AG08396 (cell line): ENCODE data around the gene LIMK1.
"Not testable (repeated sequence)": the region's sequence is repeated elsewhere in the genome, so short reads cannot be mapped to it uniquely, and the experiment has no call there.

Experiments used
- DNase-seq: peaks from one replicate; pipeline ENCODE4 v3.0.0; 2012; ENCODE audit warnings: low spot score, mixed read lengths

Gene LIMK1

DNA sequence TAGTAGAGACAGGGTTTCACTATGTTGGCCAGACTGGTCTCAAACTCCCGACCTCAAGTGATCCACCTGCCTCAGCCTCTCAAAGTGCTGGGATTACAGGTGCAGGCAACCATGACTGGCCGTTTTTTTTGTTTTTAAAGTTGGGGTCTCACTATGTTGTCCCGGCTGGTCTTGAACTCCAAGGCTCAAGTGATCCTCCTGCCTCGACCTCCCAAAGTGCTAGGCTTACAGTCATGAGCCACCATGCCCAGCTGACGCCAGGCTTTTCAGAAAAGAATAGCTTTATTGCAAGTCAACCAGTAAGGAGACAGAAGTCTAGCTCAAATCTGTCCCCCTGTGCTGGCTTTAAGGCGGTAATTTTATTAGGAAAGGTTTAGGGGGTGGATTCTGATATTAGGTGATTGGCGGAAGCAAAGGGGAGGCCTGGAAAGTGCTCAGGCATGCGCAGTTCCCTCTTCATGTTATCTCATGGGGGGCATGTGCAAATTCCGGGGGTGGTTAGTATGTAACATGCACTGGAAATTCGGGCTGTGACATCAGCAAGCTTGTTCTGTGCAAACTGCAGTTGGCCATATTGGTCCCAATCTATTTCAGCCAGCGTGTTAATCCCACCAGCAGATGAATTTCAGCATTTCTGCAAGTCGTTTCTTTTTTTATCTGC lies 42.7 kb downstream of the LIMK1 start:
- no peak for DNase-seq

DNA sequence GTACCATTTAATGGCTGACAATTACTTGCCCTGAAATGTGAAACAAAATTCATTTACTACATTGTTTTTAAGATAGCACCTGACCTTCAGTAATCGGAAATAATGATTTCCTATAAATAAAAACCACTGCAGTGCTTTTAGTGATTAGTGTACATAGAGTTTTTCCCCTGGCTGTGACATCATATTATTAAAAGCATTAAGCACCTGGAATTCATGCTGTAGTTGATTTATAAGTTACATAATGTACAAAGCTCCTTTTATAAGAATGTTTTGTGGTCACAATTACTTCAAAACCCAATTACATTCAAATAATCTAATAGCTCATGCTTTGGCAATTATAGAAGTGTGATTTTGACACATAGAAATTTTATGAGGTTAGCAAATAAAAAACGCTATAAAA lies 46.3 kb downstream of the LIMK1 start:
- DNase-seq, result no peak

DNA sequence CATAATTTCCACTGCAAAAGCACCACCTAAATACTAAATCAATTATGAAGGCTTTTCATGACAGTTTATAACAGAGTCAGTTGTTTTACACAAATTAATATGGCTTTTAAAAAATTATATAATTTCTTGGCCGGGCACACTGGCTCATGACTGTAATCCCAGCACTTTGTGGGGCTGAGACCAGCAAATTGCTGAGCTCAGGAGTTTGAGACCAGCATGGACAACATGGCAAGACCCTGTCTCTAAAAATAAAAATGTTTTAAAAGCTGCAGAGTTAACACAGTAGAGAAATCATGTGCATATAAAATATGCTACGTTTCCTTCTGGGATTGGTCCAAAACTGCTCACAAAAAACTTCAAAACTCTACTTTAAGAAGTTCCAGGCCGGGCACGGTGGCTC lies 46.9 kb downstream of the LIMK1 start:
- no peak for DNase-seq

DNA sequence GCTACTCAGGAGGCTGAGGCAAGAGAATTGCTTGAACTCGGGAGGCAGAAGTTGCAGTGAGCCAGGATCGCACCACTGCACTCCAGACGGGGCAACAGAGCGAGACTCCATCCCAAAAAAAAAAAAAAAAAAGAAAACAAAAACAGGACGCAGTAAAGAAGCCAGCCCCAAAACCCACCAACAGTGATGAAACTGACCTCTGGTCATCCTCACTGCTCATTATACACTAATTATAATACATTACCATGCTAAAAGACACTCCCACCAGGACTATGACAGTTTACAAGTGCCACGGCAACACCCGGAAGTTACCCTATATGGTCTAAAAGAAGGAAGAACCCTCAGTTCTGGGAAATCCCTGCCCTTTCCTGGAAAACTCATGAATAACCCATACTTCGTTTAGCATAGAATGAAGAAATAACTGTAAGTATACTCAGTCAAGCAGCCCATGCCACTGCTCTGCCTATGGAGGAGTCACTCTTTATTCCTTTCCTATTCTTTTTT lies 50.6 kb downstream of the LIMK1 start:
- DNase-seq, result no peak

DNA sequence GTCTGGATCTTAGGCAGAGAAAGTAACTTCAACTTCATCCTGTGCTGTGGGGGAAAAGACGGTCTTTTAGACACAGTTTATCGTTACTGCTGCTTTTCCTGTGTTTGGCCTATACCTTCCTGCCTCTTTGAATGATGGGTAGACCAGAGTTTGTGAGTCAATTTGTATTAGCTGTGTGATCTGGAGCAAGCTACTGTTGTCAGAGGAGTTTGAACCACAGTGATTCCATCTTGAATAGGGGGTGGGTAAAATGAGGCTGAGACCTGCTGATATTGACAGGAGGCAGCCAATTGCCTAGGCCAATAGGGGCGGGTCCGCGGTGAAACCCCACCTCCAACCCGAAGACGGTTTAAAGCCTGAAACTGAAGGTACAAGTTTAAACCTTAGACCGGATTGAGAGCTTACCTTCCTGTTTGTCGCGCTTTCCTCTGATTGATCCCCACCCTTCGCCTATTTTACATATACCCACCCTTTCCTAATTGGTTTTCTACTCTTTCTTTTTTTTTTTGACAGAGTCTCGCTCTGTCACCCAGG lies 54.8 kb downstream of the LIMK1 start:
- no peak for DNase-seq

DNA sequence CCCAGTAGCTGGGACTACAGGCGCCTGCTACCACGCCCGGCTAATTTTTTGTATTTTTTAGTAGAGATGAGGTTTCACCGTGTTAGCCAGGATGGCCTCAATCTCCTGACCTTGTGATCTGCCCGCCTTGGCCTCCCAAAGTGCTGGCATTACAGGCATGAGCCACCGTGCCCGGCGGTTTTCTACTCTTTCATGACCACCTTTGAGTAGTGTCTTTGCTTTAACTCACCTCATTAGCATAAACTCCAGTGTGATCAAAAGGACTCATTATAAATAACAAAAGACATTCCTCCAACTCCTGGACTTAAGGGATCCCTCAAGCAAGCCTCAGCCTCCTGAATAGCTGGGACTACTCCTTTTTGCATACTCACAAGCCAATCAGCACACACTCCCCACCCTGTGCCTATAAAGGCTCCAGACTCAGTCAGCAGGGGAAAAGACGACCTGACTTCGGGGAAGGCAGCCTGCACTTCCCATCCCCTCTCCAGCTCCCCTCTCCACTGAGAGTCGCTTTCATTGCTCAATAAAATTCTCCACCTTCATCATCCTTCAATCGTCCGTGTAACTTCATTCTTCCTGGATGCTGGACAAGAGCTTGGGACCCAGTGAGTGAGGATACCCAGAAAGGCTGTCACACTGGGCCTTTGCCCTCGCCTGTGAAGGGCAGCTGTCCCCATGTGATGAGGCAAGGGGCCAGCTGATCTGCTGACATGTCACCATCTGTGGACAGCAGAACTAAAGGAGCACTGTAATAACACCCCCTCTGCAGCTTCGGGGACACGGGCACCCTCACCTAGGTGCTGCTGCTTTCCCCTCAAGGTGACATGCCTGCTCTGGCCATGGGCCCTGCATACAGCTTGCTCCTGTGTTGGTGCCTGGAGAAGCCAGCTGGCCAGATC lies 55.6 kb downstream of the LIMK1 start:
- DNase-seq, result no peak

DNA sequence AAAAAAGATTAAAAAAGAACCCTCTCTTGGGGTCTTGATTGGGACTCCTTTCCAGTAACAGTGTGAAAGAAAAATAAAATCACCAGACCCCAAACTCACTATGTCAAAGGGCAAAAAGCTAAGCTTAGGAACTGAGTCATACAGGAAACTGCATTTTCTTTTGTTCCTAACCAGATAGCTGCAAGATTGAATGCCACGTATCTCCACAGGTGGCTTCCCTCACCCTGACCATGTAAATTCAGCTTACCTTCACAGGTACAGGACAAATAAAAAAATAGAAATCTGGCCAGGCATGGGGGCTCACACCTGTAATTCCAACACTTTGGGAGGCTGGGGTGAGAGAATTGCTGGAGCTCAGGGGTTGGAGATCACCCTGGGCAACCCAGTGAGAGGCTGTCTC lies 58.1 kb downstream of the LIMK1 start:
- no peak for DNase-seq

DNA sequence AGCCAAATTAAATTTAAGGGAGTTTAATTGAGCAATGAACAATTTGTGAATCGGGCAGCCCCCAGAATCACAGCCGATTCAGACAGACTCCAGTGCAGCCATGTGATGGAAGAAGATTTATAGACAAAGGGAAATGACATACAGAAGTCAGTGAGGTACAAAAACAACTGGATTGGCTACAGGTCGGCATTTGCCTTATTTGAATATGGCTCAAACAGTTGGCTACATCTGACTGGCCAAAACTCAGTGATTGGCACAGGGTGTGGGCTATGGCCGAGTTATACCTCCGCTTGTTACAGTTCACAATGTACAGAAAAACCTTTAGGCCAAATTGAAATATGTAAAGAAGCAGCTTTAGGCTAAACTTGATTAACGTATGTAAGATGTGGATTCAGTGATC lies 59.8 kb downstream of the LIMK1 start:
- no peak for DNase-seq

DNA sequence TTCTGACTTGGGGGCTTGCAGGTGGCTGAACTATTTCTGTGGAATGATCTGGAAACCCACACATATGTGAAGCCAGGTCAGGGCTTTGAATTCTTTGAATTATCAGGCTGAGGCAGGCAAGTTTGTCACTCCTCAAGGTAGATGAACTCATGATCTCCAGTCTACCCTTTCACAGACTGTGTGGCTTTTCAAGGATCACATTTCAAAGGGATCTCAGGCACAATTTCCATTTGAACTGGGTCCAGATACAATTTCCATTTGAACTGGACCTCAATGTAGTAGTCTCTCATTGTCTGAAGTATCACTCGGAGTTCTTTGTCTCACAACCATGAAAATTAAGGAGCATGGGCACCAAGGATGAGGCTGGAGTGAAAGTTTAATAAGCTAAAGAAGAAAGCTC lies 64.9 kb downstream of the LIMK1 start:
- no peak for DNase-seq

DNA sequence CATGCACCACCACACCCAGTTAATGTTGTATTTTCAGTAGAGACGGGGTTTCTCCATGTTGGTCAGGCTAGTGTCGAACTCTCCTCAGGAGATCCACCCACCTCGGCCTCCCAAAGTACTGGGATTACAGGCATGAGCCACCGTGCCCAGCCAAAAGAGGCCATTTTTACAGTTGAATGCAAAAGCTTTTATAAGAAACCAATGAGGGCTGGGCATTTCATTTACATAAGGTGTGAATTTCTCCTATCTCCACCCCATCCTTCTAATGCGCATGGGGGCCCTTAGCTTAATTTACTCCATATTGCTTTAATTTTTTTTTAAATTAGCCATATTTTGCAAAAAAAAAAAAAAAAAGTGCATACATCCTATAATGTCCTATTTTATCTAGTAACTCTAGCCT lies 65.5 kb downstream of the LIMK1 start:
- DNase-seq, result no peak

DNA sequence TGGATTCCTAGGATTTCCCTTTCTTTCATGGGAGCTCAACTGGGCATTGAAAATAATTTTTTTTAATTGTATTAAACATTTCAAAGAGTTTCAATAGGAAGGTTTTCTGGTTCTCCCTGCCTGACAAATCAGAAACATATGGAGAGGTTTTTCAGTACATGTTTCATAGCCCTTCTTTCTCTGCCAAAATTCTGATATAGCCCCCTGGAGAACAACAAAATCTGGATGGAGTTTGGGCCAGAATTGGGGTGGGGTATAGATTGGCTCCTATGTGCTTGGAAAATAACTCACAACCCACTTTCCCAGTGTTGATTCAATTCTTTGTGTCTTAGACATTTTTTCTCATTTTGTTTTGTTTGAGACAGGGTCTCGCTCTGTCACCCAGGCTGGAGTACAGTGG lies 66.0 kb downstream of the LIMK1 start:
- no peak for DNase-seq

DNA sequence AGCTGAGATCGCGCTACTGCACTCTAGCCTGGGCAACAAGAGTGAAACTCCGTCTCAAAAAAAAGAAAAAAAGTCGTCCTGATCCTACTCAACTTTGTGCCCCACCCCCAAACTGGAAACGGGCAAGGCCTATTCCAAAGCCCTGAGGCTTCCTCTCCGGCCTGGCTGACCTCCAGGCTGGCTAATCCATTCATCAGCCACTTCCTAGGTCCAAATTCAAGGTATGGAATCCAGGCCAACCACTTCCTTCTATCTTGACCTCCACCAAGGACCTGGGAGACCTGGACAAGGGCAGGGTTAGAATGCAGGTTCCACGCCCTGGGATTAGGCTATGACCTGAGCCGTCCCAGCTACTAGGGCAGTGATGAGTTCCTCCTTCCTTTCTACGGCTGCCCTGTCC lies 70.1 kb downstream of the LIMK1 start:
- DNase-seq, result no peak

DNA sequence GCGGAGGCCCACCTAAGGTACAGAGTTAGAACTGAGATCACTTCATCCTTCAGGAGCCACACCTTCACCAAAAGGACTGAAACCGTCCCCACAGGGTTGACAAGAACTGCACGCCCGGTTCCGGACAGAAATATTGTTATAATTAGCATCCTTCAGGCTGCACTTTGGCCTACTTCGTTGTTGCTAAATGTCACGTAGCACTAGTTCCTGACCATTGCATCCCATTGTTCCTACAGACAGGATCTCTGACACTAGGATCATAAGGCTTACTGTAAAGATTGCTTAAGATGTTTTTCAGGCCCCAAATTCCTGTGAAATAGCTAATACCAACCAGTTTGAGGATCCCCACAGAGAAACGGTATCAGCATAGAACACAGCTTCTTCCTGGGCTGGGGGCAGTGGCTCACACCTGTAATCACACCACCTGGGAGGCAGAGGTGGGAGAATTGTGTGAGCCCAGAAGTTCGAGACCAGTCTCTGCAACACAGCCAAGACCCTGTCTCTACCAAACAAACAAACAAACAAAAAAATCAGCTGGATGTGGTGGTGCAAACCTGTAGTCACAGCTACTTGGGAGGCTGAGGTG lies 72.3 kb downstream of the LIMK1 start:
- DNase-seq, result no peak

DNA sequence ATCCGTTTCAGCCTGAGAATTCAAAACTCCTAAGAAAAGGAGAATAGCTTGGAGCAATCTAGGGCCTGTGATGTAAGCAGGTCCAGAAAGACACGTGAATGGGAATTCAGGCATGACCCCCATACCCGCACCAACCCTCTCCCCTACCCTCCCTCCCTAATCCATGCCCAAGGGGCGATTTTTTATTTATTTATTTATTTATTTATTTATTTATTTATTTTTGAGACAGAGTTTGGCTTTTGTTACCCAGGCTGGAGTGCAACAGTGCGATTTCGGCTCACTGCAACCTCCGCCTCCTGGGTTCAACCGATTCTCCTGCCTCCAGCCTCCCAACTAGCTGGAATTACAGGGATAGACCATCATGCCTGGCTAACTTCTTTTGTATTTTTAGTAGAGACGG lies 74.0 kb downstream of the LIMK1 start:
- no peak for DNase-seq

DNA sequence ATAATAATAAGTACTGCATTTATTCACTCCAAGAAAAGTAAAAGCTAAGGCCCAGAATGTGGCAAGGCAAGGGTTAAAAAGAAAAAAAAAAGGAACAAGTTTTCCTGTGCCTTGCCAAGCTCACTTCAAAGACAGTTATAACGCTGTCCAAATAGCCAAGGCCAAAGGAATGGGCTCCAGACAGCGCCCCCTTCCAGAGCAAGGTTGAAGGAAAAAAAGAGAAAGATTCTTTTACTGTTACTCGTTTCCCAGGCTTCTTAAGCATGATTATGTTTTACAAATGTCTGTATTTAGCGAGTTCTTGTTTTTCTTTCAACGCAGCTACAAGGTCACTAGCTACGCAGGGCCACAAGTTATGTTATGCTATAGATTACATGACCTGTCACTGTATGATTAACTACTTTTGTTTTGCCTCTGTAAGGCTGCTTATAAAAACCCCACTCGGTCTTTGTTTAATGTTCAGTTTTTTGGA lies 81.4 kb downstream of the LIMK1 start:
- no peak for DNase-seq

DNA sequence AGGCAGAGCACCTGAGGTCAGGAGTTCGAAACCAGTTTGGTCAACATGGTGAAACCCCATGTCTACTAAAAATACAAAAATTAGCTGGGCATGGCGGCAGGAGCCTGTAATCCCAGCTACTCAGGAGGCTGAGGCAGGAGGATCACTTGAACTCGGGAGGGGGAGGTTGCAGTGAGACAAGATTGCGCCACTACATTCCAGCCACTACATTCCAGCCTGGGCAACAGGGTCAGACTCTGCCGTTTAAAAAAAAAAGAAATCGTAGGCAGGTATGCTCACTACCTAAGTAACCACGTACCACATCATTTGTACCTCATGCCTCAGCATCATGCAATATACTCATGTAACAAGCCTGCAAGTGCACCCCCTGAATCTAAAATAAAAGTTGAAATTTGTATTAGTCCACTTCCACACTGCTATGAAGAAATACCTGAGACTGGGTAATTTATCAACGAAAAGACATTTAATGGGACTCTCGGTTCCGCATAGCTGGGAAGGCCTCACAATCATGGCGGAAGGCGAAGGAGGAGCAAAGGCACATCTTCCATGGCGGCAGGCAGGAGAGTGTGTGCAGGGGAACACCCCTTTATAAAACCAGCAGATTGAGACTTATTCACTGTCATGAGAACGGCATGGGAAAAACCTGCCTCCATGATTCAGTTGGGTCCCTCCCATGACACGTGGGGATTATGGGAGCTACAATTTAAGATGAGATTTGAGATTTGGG lies 82.4 kb downstream of the LIMK1 start:
- DNase-seq, result no peak

DNA sequence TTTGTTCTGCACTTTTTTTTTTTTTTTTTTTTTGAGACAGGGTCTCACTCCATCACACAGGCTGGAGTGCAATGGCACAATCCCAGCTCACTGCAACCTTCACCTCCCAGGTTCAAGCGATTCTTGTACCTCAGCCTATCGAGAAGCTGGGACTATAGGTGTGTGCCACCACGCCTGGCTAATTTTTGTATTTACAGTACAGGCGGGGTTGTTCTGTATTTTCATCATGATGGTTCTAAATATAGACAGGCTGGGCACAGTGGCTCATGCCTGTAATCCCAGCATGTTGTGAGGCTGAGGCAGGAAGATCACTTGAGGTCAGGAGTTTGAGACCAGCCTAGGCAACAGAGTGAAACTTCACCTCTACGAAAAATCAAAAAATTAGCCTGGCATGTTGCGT lies 83.7 kb downstream of the LIMK1 start:
- not testable (repeated sequence) for DNase-seq
